Esophagus (tissue), 2 donors: Measurements from ENCODE around the gene CDKAL1. TPM values are rescaled to one million over a fixed set of nuclear protein-coding genes. Genes with fewer than 3 reads are reported as not detected.

Source experiments
- H3K27ac ChIP-seq, 2 donors: one replicate each; pipeline ENCODE4 v1.5.1; 2013; ENCODE audit warnings: low read depth in 2 of 2, mild to moderate bottlenecking in 2 of 2, inconsistent platforms in 1 of 2, low read length in 1 of 2, moderate library complexity in 1 of 2
- H3K27me3 ChIP-seq, 2 donors: one replicate each; pipeline ENCODE4 v1.6.1; 2013; ENCODE audit warnings: low read length in 2 of 2, control low read depth in 1 of 2, mild to moderate bottlenecking in 1 of 2; ENCODE audit not compliant: insufficient read depth in 2 of 2, control insufficient read depth in 1 of 2
- H3K36me3 ChIP-seq, 2 donors: one replicate each; pipeline ENCODE4 v1.6.1; 2013; ENCODE audit warnings: low read length in 1 of 2; ENCODE audit not compliant: control insufficient read depth in 2 of 2, insufficient read depth in 2 of 2
- H3K4me1 ChIP-seq, 2 donors: one replicate each; pipeline ENCODE4 v1.6.1; 2013; ENCODE audit warnings: low read length in 1 of 2; ENCODE audit not compliant: control insufficient read depth in 2 of 2, insufficient read depth in 2 of 2
- H3K4me3 ChIP-seq, 2 donors: one replicate each; pipeline ENCODE4 v1.5.1; 2013; ENCODE audit warnings: low read length in 2 of 2, mild to moderate bottlenecking in 2 of 2, low read depth in 1 of 2, moderate library complexity in 1 of 2
- H3K9me3 ChIP-seq, 2 donors: one replicate each; pipeline ENCODE4 v1.6.1; 2013; ENCODE audit warnings: mild to moderate bottlenecking in 2 of 2, low read depth in 1 of 2, low read length in 1 of 2, moderate library complexity in 1 of 2; ENCODE audit not compliant: control insufficient read depth in 2 of 2, insufficient read depth in 1 of 2
- WGBS, 2 donors: extraction: QIAGEN DNeasy Blood & Tissue Kit; methylation state at CpG; one replicate each; pipeline ENCODE4 v1.1.7; 2013; 5-methylcytosine and 5-hydroxymethylcytosine counted together
- polyA plus RNA-seq, 2 donors: library from polyadenylated mRNA; stranded (reverse); fragments of 200-250 nt; gene quantifications; one replicate each; pipeline ENCODE4 v1.2.3, GENCODE V29; 2013
- donor health status: healthy with polysubstance abuse.
- donor health status: Bipolar disorder and iron deficiency.

CDKAL1 gene
- polyA plus RNA-seq, 2 donors: 3.5 TPM

- H3K9me3 ChIP-seq: no peaks in the 10 kb centered on the region
- no peak overlapping the region for H3K4me3 ChIP-seq
- 95 to 99% methylated on average over 5 of the region's 5 CpGs for WGBS, 2 donors
- no peaks in the 10 kb centered on the region for H3K4me1 ChIP-seq
- H3K27ac ChIP-seq: no peak overlapping the region
- H3K36me3 ChIP-seq: no peaks in the 10 kb centered on the region
- no peaks in the 10 kb centered on the region for H3K27me3 ChIP-seq
Measured at GRCh38 chr6:20960067-20960466, 425.8 kb downstream of the CDKAL1 start.

- 74 to 77% methylated on average over 2 of the region's 2 CpGs for WGBS, 2 donors
Measured at GRCh38 chr6:20965276-20965675, 431.0 kb downstream of the CDKAL1 start.

GRCh38 chr6:20965915-20966314 lies 431.7 kb downstream of the CDKAL1 start:
- no peaks in the 10 kb centered on the region for H3K36me3 ChIP-seq
- H3K27me3 ChIP-seq: no peaks in the 10 kb centered on the region

More at GRCh38 chr6:20965276-20965675, 431.0 kb downstream of the CDKAL1 start:
- H3K9me3 ChIP-seq: no peaks in the 10 kb centered on the region
- H3K4me1 ChIP-seq: no peaks in the 10 kb centered on the region
- no peaks in the 10 kb centered on the region for H3K27me3 ChIP-seq
- no peak overlapping the region for H3K27ac ChIP-seq
- no peak overlapping the region for H3K4me3 ChIP-seq
- H3K36me3 ChIP-seq: no peaks in the 10 kb centered on the region

GRCh38 chr6:20969551-20969950 lies 435.3 kb downstream of the CDKAL1 start:
- H3K27me3 ChIP-seq: no peaks in the 10 kb centered on the region
- H3K4me3 ChIP-seq: no peak overlapping the region
- H3K9me3 ChIP-seq: no peaks in the 10 kb centered on the region
- H3K36me3 ChIP-seq: no peaks in the 10 kb centered on the region
- 63 to 68% methylated on average over 1 of the region's 1 CpG for WGBS, 2 donors
- H3K4me1 ChIP-seq: no peaks in the 10 kb centered on the region
- no peak overlapping the region for H3K27ac ChIP-seq

More at GRCh38 chr6:20965915-20966314, 431.7 kb downstream of the CDKAL1 start:
- Histone ChIP-seq H3K9me3 (no peaks in the 10 kb centered on the region), H3K4me1 (no peaks in the 10 kb centered on the region), H3K4me3 (no peak overlapping the region), H3K27ac (no peak overlapping the region)
- WGBS, 2 donors: 85 to 94% methylated on average over 5 of the region's 5 CpGs

GRCh38 chr6:20976391-20976918 lies 442.2 kb downstream of the CDKAL1 start:
- Histone ChIP-seq H3K36me3 (no peaks in the 10 kb centered on the region), H3K9me3 (no peaks in the 10 kb centered on the region), H3K4me3 (no peak overlapping the region), H3K27me3 (no peaks in the 10 kb centered on the region), H3K27ac (no peak overlapping the region), H3K4me1 (no peaks in the 10 kb centered on the region)
- 97 to 98% methylated on average over 5 of the region's 5 CpGs for WGBS, 2 donors

GRCh38 chr6:20978151-20978614 lies 443.9 kb downstream of the CDKAL1 start:
- WGBS, 2 donors: 66 to 69% methylated on average over 5 of the region's 5 CpGs
- no peaks in the 10 kb centered on the region for H3K36me3 ChIP-seq

GRCh38 chr6:20979076-20979475 lies 444.8 kb downstream of the CDKAL1 start:
- Histone ChIP-seq H3K27ac (no peak overlapping the region), H3K4me3 (no peak overlapping the region), H3K36me3 (no peaks in the 10 kb centered on the region), H3K27me3 (no peaks in the 10 kb centered on the region), H3K4me1 (no peaks in the 10 kb centered on the region), H3K9me3 (peaks cover 0 to 1% of the 10 kb centered on the region in 2 donors)
- WGBS, 2 donors: 92% methylated on average over 1 of the region's 1 CpG

More at GRCh38 chr6:20978151-20978614, 443.9 kb downstream of the CDKAL1 start:
- Histone ChIP-seq H3K27me3 (no peaks in the 10 kb centered on the region), H3K27ac (no peak overlapping the region), H3K4me3 (no peak overlapping the region), H3K4me1 (no peaks in the 10 kb centered on the region), H3K9me3 (no peaks in the 10 kb centered on the region)

GRCh38 chr6:20983961-20984360 lies 449.7 kb downstream of the CDKAL1 start:
- Histone ChIP-seq H3K36me3 (no peaks in the 10 kb centered on the region), H3K9me3 (peaks cover 0 to 6% of the 10 kb centered on the region in 2 donors), H3K4me3 (no peak overlapping the region), H3K4me1 (no peaks in the 10 kb centered on the region), H3K27me3 (no peaks in the 10 kb centered on the region), H3K27ac (no peak overlapping the region)
- whole genome bisulfite sequencing, 2 donors: 94 to 96% methylated on average over 5 of the region's 5 CpGs

GRCh38 chr6:20985821-20986220 lies 451.6 kb downstream of the CDKAL1 start:
- 88 to 95% methylated on average over 1 of the region's 1 CpG for WGBS, 2 donors
- peaks cover 0 to 6% of the 10 kb centered on the region in 2 donors for H3K9me3 ChIP-seq
- no peaks in the 10 kb centered on the region for H3K36me3 ChIP-seq
- H3K27ac ChIP-seq: no peak overlapping the region
- no peaks in the 10 kb centered on the region for H3K27me3 ChIP-seq
- no peaks in the 10 kb centered on the region for H3K4me1 ChIP-seq
- H3K4me3 ChIP-seq: no peak overlapping the region

- Histone ChIP-seq H3K36me3 (no peaks in the 10 kb centered on the region), H3K9me3 (peaks cover 0 to 2% of the 10 kb centered on the region in 2 donors), H3K4me1 (no peaks in the 10 kb centered on the region), H3K27ac (no peak overlapping the region), H3K4me3 (no peak overlapping the region), H3K27me3 (no peaks in the 10 kb centered on the region)
- WGBS, 2 donors: 70 to 87% methylated on average over 2 of the region's 2 CpGs
Measured at GRCh38 chr6:20991910-20992309, 457.7 kb downstream of the CDKAL1 start.
